ENCODE data around the gene ADARB2.
"Not testable (repeated sequence)": the region's sequence is repeated elsewhere in the genome, so short reads cannot be mapped to it uniquely, and the experiment has no call there.

ADARB2 gene

DNA sequence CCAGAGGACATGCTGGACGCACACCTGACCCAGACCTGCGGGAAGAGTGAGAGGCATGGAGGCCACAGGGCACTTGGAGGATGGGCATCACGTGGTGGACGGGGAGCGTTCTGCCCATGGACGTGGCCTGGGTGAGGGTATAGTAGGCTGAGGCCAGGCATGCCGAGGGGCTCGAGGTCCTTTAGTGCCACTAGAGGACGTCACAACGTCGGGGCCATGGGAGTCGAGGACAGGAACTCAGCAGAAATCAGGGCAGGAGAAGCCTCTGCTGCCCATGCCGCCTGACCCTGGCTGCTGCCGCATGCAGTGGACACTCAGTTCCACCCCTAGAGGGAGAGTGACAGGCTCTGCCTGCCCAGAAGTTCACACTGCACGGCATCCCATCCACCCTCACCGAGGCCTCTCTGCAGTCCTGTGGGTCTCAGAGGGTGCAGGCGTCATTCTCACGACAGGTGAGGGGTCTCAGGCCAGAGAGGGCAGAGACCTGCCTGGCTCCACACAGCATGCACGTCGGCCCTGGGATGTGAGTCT lies 198.7 kb downstream of the ADARB2 start:
- no peak for DNase-seq

DNA sequence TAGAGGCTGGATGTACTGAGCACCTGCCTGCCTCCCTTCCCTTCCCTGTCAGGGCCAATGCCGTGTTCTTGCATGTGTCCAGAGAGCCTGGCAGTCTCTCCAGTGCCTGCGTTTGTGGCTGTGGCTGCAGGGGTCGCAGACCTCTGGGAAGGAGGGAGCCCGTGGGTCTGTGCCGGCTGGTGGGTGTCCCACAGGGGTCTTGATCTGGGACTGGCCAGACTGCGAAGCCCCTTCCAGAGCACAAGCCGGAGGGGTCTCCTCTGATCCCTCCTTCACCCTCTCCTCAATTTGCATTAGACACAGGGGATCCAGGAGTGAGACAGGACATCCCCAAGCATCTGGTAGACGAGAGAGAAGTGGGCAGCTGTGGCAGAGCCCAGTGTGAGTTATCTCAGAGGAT lies 199.2 kb downstream of the ADARB2 start:
- no peak for DNase-seq

- not testable (repeated sequence) for DNase-seq
Measured at GRCh38 chr10:1537449-1537848, 199.9 kb downstream of the ADARB2 start.

DNA sequence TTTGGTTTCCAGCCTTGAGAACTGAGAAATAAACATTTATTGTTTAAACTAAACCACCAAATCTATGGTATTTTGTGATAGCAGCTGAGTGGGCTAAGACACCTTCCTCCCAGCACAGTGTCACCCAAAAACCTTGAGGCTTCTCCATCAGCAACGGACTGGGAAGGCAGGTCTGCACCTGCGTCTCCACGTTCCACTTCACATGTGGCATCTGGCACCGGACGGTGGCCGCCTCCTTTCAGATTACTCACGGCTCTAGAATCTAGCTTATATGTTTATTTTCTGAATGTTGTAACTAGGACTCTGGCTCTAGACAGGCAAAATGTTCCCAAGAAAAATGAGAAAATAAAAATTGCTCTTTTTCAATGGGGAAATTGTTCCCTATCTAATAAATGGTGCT lies 201.0 kb downstream of the ADARB2 start:
- no peak for DNase-seq

GRCh38 chr10:1535301-1535965 lies 201.9 kb downstream of the ADARB2 start:
- no peak for DNase-seq

- no peak for DNase-seq
Measured at GRCh38 chr10:1534820-1535219, 202.5 kb downstream of the ADARB2 start.

DNA sequence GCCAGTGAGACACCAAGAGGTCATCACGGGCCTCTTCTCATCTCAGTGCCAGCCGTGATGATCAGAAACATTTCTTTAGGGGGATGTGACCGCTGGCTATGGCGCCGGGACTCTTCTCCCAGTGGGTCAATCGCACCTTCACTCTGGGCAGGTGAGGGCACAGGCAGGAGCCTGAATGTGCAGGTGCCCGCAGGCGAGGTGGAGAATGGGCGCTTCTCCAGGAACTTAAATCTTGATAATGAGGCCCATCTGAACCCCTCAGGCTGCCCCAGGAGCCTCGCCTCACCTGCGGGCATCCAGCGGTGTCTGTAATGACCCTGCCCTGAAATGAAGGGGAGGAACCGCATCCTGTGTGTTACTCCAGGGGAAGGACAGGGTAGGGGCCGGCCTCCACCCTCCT lies 204.7 kb downstream of the ADARB2 start:
- no peak for DNase-seq

DNA sequence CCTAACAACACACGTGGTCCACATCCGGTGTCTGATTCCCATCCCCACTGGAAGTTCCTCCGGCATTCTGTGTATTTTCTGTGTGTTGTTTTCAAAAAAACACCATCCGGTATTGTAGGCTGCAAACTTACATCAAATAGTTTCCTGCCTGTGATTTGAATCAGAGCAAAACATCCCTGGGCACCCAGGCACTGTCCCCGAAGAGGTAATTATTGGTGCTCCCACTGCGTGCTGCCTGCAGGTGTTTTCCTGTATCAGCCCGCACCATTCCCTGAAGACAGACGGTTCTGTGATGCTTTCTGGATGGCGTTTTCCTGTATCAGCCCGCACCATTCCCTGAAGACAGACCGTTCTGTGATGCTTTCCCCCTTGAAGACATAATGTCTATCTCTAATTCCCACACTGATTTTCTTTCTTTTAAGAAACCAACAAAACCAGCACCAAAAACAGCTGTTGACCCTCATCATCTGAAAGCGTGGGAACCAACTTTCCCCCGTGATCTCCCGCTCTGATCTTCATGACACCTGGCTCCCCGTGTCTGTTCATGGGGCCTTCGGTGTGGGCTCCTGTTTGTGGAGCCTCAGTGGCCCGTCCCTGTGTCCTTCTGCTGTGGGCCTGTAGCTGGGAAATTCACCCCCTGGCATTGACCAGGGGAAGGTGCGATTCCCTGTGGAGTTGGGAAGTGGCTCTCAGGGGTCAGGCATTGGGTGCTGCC lies 205.3 kb downstream of the ADARB2 start:
- no peak for DNase-seq

- DNase-seq = no peak
Measured at GRCh38 chr10:1530871-1531517, 206.3 kb downstream of the ADARB2 start.

DNA sequence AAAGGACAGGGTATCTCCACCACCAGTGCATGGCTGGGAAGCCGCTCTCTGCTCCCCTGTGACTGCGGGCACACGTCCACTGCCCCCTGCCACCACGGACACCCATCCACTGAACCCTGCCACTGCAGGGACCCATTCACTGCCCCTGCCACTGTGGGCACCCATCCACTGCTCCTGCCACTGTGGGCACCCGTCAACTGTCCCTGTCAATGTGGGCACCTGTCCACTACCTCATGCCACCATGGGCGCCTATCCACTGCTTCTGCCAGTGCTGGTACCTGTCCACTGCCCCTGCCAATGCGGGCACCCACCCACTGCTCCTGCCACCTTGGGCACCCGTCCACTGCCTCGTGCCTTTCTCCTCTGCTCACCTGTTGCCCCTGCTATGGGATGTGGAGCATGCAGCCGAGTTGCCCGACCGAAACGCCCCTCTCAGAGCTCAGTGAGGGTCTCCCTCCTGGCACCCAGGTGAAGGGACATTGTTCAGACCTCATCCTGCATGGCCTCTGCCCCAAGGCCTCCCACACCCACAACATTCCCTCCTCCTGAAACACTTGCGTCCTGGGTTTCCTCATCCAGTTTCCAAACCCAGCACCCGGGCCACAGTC lies 207.4 kb downstream of the ADARB2 start:
- DNase-seq = no peak

- DNase-seq = no peak
Measured at GRCh38 chr10:1527951-1528350, 209.4 kb downstream of the ADARB2 start.

GRCh38 chr10:1526436-1527055 lies 210.8 kb downstream of the ADARB2 start:
- no peak for DNase-seq

DNA sequence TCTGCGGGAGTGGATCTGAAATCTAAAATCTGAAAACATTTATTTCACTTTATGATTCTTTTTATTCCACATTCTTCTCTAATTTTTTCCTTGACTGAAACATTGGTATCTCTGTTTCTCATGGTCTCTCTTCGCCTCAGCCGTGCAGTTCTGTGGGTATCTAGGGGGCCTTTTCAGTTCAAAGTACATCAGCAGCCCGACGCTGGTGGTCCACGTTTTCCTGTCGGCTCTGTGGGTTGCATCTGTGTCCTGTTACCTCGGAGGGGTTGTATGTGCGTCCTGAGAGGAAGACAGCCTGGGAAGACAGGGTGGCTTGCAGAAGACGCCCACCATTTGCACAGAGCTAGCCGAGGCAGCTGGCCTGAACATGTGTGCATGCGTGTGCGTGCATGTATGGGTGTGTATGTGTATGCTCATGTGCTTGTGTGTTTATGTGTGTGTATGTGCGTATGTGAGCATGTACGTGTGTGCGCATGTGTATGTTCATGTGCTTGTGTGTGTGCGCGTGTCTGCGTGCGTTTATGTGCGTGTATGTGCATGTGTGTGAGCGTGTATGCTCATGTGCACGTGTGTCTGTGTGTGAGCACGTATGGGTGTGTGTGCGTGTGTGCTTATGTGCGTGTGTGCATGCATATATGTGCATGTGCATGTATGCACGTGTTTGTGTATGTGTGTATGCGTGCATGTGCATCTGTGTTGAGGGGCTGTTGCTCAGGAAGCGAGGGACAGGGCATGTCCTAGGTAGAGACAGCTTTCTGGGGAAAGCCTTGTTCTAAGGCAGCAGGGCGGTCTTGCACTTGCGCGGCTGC lies 211.8 kb downstream of the ADARB2 start:
- no peak for DNase-seq

- no peak for DNase-seq
Measured at GRCh38 chr10:1524540-1524939, 212.8 kb downstream of the ADARB2 start.

GRCh38 chr10:1523221-1523620 lies 214.1 kb downstream of the ADARB2 start:
- DNase-seq = no peak

- no peak for DNase-seq
Measured at GRCh38 chr10:1522237-1522636, 215.1 kb downstream of the ADARB2 start.

- DNase-seq = no peak
Measured at GRCh38 chr10:1521741-1522140, 215.6 kb downstream of the ADARB2 start.

GRCh38 chr10:1520909-1521565 lies 216.3 kb downstream of the ADARB2 start:
- no peak for DNase-seq

GRCh38 chr10:1519391-1519790 lies 217.9 kb downstream of the ADARB2 start:
- no peak for DNase-seq

DNA sequence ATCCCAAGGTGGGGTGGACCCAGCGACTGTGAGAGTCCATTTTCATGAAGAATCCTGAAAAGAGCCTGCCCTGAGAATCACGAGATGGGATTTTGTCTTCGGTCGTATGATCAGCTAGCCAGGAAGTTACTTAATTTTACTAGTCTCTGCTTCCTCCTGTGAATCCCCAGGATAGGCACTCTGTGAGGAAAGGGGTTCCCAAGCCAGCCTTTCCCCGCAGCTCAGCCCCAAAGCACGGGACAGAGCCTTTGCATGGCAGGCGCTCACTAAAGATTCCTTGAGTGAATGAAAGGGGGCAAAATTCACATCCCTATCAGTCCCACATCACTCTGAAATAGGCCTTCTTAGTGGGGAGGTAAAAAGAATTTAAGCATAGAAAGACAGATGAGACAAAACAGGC lies 219.6 kb downstream of the ADARB2 start:
- DNase-seq = no peak

GRCh38 chr10:1516492-1517165 lies 220.7 kb downstream of the ADARB2 start:
- no peak for DNase-seq
